Neural cell (in vitro differentiated cells): ENCODE measurements around the gene CYP19A1.

Experiments
- CTCF ChIP-seq: fragments of 450-650 bp; IDR thresholded peaks from 2 replicates; pipeline ENCODE4 v1.5.1; 2014; ENCODE audit warnings: antibody characterized with exemption, mild to moderate bottlenecking, moderate library complexity; ENCODE audit not compliant: poor library complexity, severe bottlenecking
- EP300 ChIP-seq: fragments of 450-650 bp; conservative IDR thresholded peaks from 2 replicates; pipeline ENCODE4 v1.6.1; 2014; ENCODE audit warnings: antibody characterized with exemption, mild to moderate bottlenecking, moderate library complexity; ENCODE audit not compliant: poor library complexity, severe bottlenecking
- EZH2 ChIP-seq: fragments of 200-600, 300-800 bp; shearing (Covaris generic), sonication (generic); IDR thresholded peaks from 2 replicates; pipeline ENCODE4 v1.6.1; 2014; ENCODE audit warnings: antibody characterized with exemption, low read length, borderline replicate concordance, mild to moderate bottlenecking; ENCODE audit not compliant: insufficient read depth, poor library complexity, severe bottlenecking
- POLR2AphosphoS5 ChIP-seq: IDR thresholded peaks from 2 replicates; pipeline ENCODE4 v1.6.1; 2012

DNA sequence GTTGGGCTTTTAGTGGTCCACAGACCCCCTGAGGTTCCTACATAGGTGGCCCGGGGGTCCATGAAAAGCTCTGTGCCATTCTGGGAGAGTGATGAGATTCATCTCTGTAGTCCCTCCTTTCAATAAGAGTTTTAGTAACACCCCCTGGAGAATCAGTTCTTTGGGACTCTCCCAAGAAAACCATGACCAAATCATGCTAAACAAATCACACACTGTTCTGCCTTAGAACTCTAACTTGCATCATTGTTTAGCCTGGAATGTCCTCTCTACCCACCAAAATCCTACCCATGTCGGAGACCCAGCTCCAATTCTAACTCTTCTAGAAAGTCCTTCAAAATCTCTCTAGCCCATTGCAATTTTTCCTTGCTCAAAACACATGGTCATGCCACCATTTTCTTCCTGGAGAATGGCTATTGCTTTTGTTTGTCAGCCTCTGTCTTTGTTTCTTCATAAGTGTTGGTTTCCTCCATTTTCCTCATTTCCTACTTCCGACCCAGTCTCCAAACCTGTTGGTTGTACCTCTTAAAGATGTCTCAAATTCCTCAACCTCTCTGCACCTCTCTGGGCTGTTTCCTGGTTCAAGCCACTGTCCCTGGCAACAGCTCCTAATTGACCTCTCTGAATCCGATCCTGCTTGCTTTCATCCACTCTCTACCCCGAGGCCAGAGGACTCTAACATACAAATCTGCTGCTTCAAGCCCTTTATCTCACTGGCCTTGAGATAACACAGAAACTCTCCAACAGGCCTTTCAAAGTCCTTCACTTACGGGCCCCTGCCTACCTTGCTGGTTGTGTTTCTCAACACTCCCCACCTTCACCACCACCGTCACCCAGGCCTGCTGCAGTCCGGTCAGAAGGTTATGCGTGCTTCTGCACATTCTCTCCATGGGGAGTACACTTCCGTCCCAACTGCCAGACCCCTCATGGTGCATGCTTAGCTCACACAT is 23.7 kb downstream of the CYP19A1 start:
- no peak for TF ChIP-seq CTCF
- no peak for TF ChIP-seq POLR2AphosphoS5
- no peak for TF ChIP-seq EP300
- no peak for TF ChIP-seq EZH2
